HFF-Myc (cell line): ENCODE measurements around the gene PDE3B.
"Not testable (repeated sequence)": the region's sequence is repeated elsewhere in the genome, so short reads cannot be mapped to it uniquely, and the experiment has no call there.

Experiments
- DNase-seq: peaks from one replicate; pipeline ENCODE4 v3.0.0-alpha.2; 2011; ENCODE audit warnings: low read depth; ENCODE audit errors: extremely low read depth
- H3K4me3 ChIP-seq: replicated peaks from 2 replicates; pipeline ENCODE4 v1.5.1; 2011; ENCODE audit warnings: low read depth, mild to moderate bottlenecking, control low read depth, low read length
- CTCF ChIP-seq: IDR thresholded peaks from 2 replicates; pipeline ENCODE4 v1.5.1; 2012; ENCODE audit warnings: mild to moderate bottlenecking, low read depth, low read length, control low read depth; ENCODE audit errors: missing control alignments

Gene PDE3B

DNA sequence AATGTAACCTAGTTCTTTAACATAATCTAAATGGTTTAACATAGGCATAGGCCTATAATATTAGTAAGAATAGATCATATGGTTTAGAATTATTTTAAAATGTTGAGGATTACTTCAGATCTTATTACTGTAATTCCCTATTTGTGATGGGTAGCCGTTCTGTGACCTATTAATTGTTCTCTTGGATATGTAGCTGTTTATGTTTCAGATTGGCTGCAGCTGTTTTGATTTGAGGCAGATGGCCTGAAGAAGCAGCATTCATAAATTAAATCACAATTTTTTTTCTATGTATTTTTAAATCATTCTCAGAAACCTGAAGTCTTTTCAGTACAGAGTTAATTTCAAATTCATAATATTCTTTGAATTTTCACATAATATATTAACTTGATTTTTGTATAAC, 104.5 kb downstream of the PDE3B start:
- H3K4me3 ChIP-seq = no peak overlapping the region
- DNase-seq = no peak
- TF ChIP-seq CTCF = no peak

- DNase-seq = no peak
- no peak for TF ChIP-seq CTCF
- H3K4me3 ChIP-seq = no peak overlapping the region
These were observed 107.3 kb downstream of the PDE3B start for GRCh38 chr11:14750911-14751310.

DNA sequence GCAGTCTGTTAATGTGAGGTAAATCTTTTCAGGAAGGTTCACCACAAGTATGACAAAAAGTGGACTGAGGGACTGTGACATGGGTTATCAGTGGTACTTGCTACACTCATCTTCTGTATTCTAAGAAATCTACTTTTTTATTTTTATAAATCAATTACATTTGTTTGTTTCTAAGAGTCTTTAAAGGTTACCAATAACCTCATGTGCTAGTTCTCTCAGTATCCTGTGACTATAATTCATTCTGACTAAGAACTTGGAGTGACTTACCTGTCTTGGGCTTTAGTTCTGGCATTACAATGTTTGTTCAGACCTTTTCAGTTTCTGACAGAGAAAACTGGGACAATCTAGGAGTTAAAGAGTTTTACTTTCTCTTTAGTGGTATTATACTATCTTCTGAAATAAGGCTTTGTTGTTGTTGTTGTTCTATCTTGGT, 108.4 kb downstream of the PDE3B start:
- no peak for TF ChIP-seq CTCF
- H3K4me3 ChIP-seq = no peak overlapping the region
- DNase-seq = no peak

DNA sequence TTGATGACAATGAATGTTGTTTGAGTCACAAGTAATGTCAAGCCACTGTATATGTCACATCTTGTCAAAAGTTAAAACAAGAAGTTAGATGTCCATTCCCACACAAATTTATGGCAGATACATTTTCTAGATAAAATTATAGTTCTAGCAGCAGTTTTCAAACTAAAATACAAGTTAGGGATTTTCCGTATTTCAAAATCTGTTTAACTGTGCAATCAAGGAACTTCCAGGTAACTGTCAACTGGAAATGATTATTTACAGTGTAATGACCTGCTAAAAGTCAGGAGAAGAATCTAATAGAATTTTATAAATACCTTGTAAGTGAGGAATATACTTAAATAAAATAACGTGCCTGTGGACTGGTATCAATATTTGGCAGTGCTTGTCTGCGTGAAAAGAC, 111.5 kb downstream of the PDE3B start:
- no peak for TF ChIP-seq CTCF
- no peak for DNase-seq
- H3K4me3 ChIP-seq = no peak overlapping the region

- TF ChIP-seq CTCF = no peak
- DNase-seq = no peak
- no peak overlapping the region for H3K4me3 ChIP-seq
These were observed 112.7 kb downstream of the PDE3B start for GRCh38 chr11:14756349-14756748.

GRCh38 chr11:14759300-14760012, 115.9 kb downstream of the PDE3B start:
- H3K4me3 ChIP-seq, DNase-seq: not testable (repeated sequence)

GRCh38 chr11:14764179-14764578, 120.6 kb downstream of the PDE3B start:
- TF ChIP-seq CTCF = no peak
- DNase-seq = no peak
- no peak overlapping the region for H3K4me3 ChIP-seq
